ENCODE results near the gene SESN1.
"Not testable (repeated sequence)": the region's sequence is repeated elsewhere in the genome, so short reads cannot be mapped to it uniquely, and the experiment has no call there.

The SESN1 gene

GRCh38 chr6:109093732-109094415 is 772 bp downstream of the SESN1 start:
- FAIRE-seq: no peak

GRCh38 chr6:109092074-109092473 is 2.6 kb downstream of the SESN1 start:
- FAIRE-seq: no peak

DNA sequence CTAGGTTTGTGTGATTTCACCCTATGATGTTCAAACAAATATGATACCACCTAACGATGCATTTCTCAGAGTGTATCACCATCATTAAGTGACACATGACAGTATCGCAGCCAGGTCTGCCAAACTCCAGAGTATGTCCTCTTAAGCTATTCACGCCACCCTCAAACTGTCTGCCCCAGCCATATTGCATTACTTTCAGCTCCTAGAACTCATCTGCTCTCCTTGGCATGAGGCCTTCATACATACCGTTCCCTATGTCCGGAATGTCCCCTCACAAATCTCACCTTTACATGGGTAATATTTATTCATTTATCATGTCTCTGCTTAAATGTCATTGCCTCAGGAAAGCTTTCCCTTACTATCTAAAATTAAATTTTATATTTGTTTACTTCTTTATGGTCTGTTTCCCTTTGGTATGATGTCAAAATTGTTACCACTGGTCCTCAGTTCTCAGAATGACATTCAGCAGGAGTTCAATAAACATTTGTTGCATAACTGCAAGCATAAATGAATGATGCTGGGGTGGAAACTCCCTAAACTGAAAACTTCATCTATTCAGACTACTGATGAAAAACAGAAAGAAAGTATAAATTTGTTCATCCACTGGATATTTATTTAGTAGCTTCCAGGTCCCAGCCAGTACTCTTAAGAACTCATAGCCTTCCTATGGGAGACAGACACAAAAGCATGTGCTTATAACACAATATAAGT is 3.2 kb downstream of the SESN1 start:
- no peak for FAIRE-seq

GRCh38 chr6:109088995-109089394 is 5.7 kb downstream of the SESN1 start:
- FAIRE-seq: no peak

GRCh38 chr6:109087661-109088264 is 6.9 kb downstream of the SESN1 start:
- FAIRE-seq: no peak

DNA sequence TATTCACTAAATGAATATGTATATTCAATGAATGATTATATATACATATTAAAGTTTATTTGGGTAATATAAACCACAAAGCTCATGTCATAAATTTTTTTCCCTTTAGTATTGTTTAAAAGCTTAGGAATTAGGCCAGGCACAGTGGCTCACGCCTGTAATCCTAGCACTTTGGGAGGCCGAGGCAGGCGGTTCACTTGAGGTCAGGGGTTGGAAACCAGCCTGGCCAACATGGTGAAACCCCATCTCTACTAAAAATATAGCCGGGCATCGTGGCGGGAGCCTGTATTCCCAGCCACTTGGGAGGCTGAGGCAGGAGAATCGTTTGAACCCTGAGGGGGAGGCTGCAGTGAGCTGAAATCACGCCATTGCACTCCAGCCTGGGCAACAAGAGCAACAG is 10.5 kb downstream of the SESN1 start:
- FAIRE-seq: not testable (repeated sequence)

DNA sequence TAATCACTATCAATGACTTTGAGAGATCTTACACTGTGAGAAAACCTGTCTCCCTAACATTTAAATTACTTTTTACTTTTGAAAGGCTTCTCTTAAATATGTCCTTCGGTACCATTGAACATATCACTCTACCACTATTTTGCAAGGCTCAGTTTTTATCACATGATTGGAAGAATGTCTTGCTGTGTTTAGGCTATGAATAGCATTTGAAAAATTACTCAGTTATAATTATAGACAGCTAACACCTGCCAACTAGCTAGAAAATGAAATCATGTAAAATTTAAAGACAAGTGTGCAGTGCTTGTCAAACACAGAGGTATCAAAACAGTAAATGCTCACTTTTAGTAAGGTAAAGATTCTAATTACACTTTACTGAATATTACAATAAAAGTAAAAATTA is 11.0 kb downstream of the SESN1 start:
- FAIRE-seq: no peak

DNA sequence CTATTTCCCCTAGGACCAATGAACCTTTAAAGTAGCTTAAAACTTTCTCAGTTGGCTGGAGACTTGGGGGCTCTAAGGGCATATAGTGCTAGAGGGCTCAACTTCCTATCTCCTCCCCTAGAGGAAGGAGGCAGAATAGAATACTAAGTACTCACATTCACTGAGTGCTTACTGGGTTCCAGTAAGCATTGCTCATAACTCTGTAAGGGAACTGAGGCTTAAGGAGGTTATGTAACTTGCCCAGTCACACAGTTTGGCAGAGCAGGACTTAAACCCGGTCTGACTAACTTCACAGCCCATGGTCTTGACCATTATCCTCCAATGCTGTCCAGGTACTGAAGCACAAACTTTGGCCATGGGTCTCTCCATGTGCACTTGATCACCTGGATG is 12.5 kb downstream of the SESN1 start:
- FAIRE-seq: no peak

DNA sequence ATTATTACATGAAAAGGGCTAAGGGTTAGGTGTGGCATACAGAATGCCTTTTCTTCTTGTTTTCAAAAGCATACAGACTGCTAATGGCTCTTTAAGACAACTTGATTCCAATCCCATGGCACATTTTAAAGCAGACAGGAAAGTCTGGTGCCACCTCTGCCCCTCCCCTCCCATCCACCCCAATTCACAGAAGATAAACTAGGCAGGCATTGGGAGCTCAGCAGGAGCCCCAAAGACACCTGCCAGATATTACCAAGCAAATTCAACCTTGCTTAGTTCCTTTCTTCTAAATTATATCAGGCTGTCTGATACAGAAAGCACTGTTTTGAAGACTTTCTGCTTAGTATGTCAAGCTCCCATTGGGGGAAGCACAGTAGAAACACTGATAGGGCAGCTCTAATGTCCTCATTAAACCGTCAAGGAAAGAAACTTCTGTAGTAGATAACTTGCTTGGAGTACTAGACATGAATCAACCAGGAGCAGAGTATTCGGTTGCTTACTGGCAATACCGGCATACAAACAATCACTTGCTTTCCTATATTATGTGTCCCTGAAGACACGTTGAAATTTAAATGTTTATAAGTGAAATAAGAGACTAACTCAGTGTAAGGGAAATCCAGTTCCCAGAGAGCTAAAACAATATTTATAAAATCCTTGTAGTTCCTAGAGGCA is 13.0 kb downstream of the SESN1 start:
- no peak for FAIRE-seq

GRCh38 chr6:109081026-109081425 is 13.6 kb downstream of the SESN1 start:
- FAIRE-seq: no peak

GRCh38 chr6:109079981-109080380 is 14.7 kb downstream of the SESN1 start:
- FAIRE-seq: no peak

DNA sequence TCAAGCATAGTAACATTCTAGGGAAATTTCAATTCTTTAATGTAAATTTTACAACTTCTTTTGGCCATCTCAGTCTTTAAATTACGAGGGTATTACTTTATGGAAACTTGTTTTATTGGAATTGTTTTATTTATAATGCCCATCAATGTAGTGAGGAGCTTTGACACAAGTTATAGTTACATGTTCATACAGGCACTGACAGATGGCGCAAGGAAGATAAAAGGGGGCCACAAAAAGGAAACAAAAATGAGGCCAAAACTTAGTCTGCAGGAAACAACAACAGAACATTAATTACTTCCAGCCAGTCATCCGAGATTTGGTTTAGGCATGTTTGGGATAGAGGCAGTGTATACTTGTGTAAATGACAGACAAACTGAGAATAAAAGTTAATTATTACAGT is 18.3 kb downstream of the SESN1 start:
- no peak for FAIRE-seq

DNA sequence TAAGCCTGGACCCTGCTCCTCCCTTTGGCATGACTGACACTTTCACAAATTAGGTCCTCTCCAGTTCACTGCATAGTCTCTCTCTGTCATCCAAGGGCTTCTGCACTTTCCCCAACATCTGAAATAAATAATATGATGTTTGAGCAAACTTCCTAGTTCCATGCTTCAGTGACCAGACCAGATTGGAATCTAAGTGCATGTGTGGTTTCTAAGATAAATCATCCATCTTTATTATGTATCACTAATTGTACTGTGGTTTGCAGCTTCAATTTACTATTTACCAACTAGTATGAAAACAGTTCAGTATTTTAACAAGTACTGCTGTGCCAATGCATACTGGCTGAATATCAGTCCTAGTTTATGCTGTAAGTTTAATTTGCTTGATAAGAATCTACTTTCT is 18.7 kb downstream of the SESN1 start:
- FAIRE-seq: no peak

GRCh38 chr6:109074133-109074415 is 20.6 kb downstream of the SESN1 start:
- FAIRE-seq: peak; percentile 32

GRCh38 chr6:109073344-109074132 is 21.1 kb downstream of the SESN1 start:
- peak; percentile 97 for FAIRE-seq

DNA sequence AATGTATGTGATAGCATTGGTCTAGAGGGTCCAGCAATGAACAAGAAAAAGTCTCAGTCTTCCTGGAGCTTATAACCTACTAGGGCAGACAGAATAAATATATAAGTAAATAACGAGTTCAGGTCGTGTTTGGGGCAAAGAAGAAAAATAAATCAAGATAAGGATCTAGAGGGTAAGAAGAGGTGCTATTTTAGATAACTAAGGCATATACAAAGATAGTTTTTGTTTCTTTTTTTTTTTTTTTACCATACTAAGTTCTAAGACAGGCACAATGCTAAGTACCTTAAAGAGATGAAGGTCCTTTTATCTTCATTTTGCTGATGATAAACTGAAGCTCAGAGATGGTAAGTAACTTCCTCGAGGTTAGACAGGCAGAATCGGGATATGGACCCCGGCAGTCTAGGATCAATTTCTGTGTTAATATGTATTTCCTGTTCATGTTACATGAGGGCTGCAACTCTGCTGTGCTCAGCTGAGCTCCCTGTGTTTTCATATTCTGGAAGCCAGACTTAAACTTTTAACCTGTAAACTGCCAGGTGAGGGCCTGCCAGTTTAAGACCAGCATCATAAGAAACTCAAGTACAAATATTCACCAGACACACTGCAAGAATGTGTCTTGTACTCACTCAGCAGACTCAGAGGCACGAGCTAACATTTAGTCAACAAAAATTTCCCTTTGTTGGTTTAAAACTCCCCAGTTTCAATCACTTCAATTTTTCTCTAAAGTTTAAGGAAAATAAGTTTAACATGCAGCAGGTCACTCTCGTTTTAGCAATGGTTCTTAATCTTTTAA is 23.3 kb downstream of the SESN1 start:
- FAIRE-seq: no peak

GRCh38 chr6:109069746-109070145 is 24.9 kb downstream of the SESN1 start:
- FAIRE-seq: no peak

DNA sequence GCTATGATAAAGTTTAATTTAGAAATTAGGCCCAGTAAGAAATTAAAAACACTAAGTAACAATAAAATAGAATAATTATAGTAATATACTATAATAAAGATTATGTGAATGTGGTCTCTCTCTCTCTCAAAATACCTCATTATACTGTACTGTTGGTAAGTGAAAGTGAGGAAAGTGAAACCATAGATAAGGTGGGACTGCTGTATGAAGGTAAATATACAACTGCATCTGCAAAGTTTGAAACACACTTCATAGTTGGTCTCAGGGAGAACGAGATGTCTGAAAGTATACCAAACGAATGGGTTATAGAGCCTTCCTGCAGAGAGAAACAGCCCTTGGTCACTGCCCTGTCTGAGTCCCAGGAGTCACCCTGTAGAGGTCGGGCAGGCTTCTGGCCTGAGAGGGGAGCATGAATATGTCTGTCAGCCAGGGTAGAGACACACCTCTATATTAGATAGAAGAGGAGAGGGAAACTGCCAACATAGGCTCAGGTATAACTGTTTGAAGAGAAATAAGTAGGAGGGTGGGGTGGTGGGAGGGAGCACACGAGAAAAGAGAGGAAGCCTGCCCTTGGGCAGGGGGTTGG is 31.8 kb downstream of the SESN1 start:
- no peak for FAIRE-seq

DNA sequence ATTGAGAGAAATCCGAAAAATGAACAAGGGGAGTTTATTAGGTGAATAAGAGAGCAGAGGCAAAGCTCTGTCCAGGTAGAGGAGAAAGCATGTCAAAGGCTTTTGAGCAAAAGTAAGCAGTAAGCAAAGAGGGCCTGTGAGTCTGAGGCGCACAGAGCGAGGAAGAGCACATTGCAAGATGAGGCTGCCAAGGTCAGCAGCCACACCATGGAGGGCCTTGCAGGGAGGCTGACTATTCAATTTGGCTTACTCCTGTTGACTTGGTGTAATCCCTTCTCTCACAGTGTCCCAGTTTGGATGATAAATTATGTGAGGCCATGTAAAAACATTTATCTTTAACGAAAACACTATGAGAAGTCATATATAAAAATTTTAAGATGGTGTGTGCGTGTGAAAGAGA is 32.4 kb downstream of the SESN1 start:
- FAIRE-seq: no peak

- FAIRE-seq: no peak
These were observed 34.1 kb downstream of the SESN1 start for GRCh38 chr6:109060571-109060970.

DNA sequence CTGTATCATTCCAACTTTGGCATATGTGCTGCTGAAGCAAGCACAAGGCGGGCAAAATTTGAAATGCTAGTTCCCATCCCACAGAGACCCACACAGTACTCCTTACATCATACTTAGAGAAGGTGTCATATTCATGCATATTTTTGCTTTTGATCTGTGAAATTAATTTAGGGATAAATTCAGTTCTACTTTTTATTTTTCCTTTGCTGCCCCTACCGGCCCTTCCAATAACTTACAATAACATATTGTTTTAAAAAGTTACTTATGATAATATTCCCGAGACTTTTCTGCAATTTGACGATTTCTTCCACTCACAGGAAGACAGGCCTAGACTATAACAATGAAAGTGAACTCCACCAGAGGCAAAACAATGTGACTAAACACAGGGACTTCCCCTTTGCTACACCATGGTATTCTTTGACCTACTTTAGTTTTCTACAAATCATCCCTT is 35.0 kb downstream of the SESN1 start:
- no peak for FAIRE-seq

GRCh38 chr6:109059153-109059552 is 35.5 kb downstream of the SESN1 start:
- no peak for FAIRE-seq

Measured in A204.1 (cell line).